ENCODE data around the gene MEOX2.
A peak's percentile ranks its signal among the peaks of the same experiment; 100 is the strongest.

The MEOX2 gene

GRCh38 chr7:15686295-15686956, at the start of gene MEOX2:
Gene MEOX2 (minus strand): TSS chr7:15686683. CDS start chr7:15686402, 281 bp downstream.
- ATAC-seq (no peak), DNase-seq (no peak)

- no peak for DNase-seq
- ATAC-seq, result no peak
These were observed 43.3 kb upstream of the MEOX2 start for GRCh38 chr7:15729746-15730145.

- DNase-seq (no peak), ATAC-seq (no peak)
These were observed 38.6 kb upstream of the MEOX2 start for GRCh38 chr7:15725051-15725450.

GRCh38 chr7:15723841-15724240, 37.4 kb upstream of the MEOX2 start:
- ATAC-seq (no peak), DNase-seq (no peak)

GRCh38 chr7:15720849-15721471, 34.5 kb upstream of the MEOX2 start:
- no peak for ATAC-seq
- peak; percentile 4 for DNase-seq

- no peak for ATAC-seq
- no peak for DNase-seq
These were observed 32.8 kb upstream of the MEOX2 start for GRCh38 chr7:15719311-15719710.

GRCh38 chr7:15715435-15715834, 29.0 kb upstream of the MEOX2 start:
- DNase-seq, result no peak
- ATAC-seq, result no peak

- no peak for ATAC-seq
- DNase-seq, result no peak
These were observed 23.5 kb upstream of the MEOX2 start for GRCh38 chr7:15709978-15710377.

- DNase-seq (no peak), ATAC-seq (no peak)
These were observed 21.1 kb upstream of the MEOX2 start for GRCh38 chr7:15707570-15707969.

GRCh38 chr7:15703732-15704131, 17.2 kb upstream of the MEOX2 start:
- ATAC-seq, result no peak
- DNase-seq, result no peak

- ATAC-seq (no peak), DNase-seq (no peak)
These were observed 6.1 kb upstream of the MEOX2 start for GRCh38 chr7:15692501-15693020.

- no peak for DNase-seq
- no peak for ATAC-seq
These were observed 2.4 kb upstream of the MEOX2 start for GRCh38 chr7:15688911-15689310.

- ATAC-seq, result no peak
- DNase-seq, result no peak
These were observed 1.8 kb upstream of the MEOX2 start for GRCh38 chr7:15688279-15688626.

- DNase-seq (no peak), ATAC-seq (no peak)
These were observed 1.2 kb upstream of the MEOX2 start for GRCh38 chr7:15687546-15688278.

GRCh38 chr7:15686957-15687545, 568 bp upstream of the MEOX2 start:
- ATAC-seq (no peak), DNase-seq (no peak)

GRCh38 chr7:15685358-15686294, 857 bp downstream of the MEOX2 start:
- ATAC-seq (no peak), DNase-seq (no peak)

GRCh38 chr7:15684871-15685270, 1.6 kb downstream of the MEOX2 start:
- ATAC-seq, result no peak
- DNase-seq, result no peak

GRCh38 chr7:15684111-15684800, 2.2 kb downstream of the MEOX2 start:
- ATAC-seq (no peak), DNase-seq (no peak)

GRCh38 chr7:15682751-15683245, 3.7 kb downstream of the MEOX2 start:
- no peak for DNase-seq
- ATAC-seq, result no peak

GRCh38 chr7:15682111-15682510, 4.4 kb downstream of the MEOX2 start:
- ATAC-seq (no peak), DNase-seq (no peak)

- ATAC-seq (no peak), DNase-seq (no peak)
These were observed 4.9 kb downstream of the MEOX2 start for GRCh38 chr7:15681631-15682030.

Measured in stimulated activated naive CD8-positive, alpha-beta T cell treated with anti-CD3 and anti-CD28 coated beads, Interleukin-15, Interleukin-2, amounts not matched to agents 100 U/mL and 50 U/mL, for 24 hours (primary cell).